Lung (tissue), 12 donors: ENCODE results near the gene MIXL1. TPM values are rescaled to one million over a fixed set of nuclear protein-coding genes. Genes with fewer than 3 reads are reported as not detected.
A peak's percentile ranks its signal among the peaks of the same experiment; 100 is the strongest.

Experiments used
- ATAC-seq: fragments of 200-7000 bp; cut with Tn5 transposase; one replicate; pipeline ENCODE4 v1.9.1; 2020; ENCODE audit warnings: moderate number of reproducible peaks; ENCODE audit not compliant: insufficient read depth, low FRiP score
- DNase-seq, 3 donors: peaks; one replicate each; pipeline ENCODE4 v3.0.0-alpha.2; 2013 to 2017
- H3K27ac ChIP-seq, 2 donors: one replicate each; pipeline ENCODE4 v1.5.1; 2013; ENCODE audit warnings: mild to moderate bottlenecking in 2 of 2, moderate library complexity in 2 of 2, control low read depth in 1 of 2, inconsistent platforms in 1 of 2, low read depth in 1 of 2, low read length in 1 of 2
- H3K27me3 ChIP-seq, 3 donors: one replicate each; pipeline ENCODE4 v1.5.1; 2013; ENCODE audit warnings: low read length in 2 of 3; ENCODE audit not compliant: control insufficient read depth in 3 of 3, insufficient read depth in 3 of 3
- H3K36me3 ChIP-seq, 4 donors: one replicate each; pipeline ENCODE4 v1.5.1; 2013; ENCODE audit warnings: low read length in 4 of 4, mild to moderate bottlenecking in 1 of 4, moderate library complexity in 1 of 4; ENCODE audit not compliant: control insufficient read depth in 4 of 4, insufficient read depth in 4 of 4
- H3K4me1 ChIP-seq, 5 donors: one replicate each; pipeline ENCODE4 v1.5.1; 2013; ENCODE audit warnings: low read length in 5 of 5, mild to moderate bottlenecking in 2 of 5, moderate library complexity in 1 of 5; ENCODE audit not compliant: control insufficient read depth in 5 of 5, insufficient read depth in 5 of 5
- H3K4me3 ChIP-seq: one replicate; pipeline ENCODE4 v1.5.1; 2013; ENCODE audit warnings: mild to moderate bottlenecking, control low read depth, moderate library complexity
- H3K9ac ChIP-seq, 2 donors: one replicate each; pipeline ENCODE4 v1.5.1; 2013; ENCODE audit warnings: low read length in 2 of 2, control low read depth in 1 of 2; ENCODE audit not compliant: insufficient read depth in 1 of 2
- H3K9me3 ChIP-seq, 4 donors: one replicate each; pipeline ENCODE4 v1.5.1; 2013; ENCODE audit warnings: low read length in 3 of 4, mild to moderate bottlenecking in 1 of 4, moderate library complexity in 1 of 4; ENCODE audit not compliant: control insufficient read depth in 4 of 4, insufficient read depth in 3 of 4
- WGBS, 2 donors: extraction: QIAGEN DNeasy Blood & Tissue Kit; methylation state at CpG; one replicate each; pipeline ENCODE4 v1.1.7; 2013; 5-methylcytosine and 5-hydroxymethylcytosine counted together
- polyA plus RNA-seq, 2 donors: library from polyadenylated mRNA; stranded (reverse); fragments of 200-250 nt; gene quantifications; one replicate each; pipeline ENCODE4 v1.2.1, GENCODE V29; 2013
- total RNA-seq, 2 donors: library from RNA; depleted of rRNA in 1 of 2; stranded (reverse); fragments of >200 nt in 1 of 2; gene quantifications; one replicate each; pipeline ENCODE4 v1.2.1, GENCODE V29; 2014 to 2021
- TF ChIP-seq, protein P1 (sequence below): IDR thresholded peaks from 2 replicates; pipeline ENCODE4 v1.5.1; 2012; ENCODE audit warnings: mild to moderate bottlenecking; ENCODE audit errors: control extremely low read depth, extremely low read depth
- donor health status: control.
- donor health status: control.
- donor health status: Bipolar disorder and iron deficiency.
- donor health status: healthy.
- donor health status: DM: yes; HTN: yes; CAD: no.

MIXL1 gene
- total and polyA plus RNA-seq, 4 donors = 0.03 to 0.49 TPM; not detected in 2

DNA sequence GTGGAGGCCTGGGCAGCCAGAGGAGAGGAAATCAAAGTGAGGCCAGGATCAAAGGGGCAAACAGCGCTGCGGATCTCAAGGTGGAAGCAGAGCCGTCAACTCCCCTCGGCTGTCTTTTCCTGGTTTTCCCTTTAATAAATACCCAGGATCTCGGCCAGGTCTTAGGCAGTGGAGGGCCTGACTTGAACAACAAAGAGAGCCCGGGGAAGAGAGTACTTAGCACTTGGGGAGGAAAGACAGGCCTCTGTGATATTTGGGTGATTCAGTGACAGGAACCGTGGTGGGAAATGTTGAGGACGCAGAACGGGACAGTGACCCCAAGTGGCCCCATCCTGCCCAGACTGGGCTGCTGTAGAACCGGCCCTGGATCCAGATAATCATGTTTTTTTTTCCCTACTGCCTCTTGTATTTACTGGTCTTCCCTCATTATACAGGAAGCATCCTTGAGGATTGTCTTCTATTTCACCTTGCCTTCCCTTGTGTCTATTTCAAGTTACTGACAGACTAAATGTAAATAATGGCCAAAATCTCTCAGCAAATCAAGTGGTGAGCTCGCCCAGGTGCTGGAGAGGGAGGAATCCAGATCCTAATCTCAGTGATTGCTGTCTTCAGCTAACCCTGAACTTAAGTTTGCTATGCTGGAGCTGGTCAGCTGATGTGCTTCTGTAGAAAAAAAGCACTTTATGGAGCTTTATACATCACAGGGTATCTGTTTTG, 2.8 kb upstream of the MIXL1 start:
- ATAC-seq (no peak), DNase-seq (no peak)
- Histone ChIP-seq H3K27ac (no peak overlapping the region), H3K4me3 (no peak overlapping the region), H3K27me3 (peaks cover 0 to 13% (median 7%) of the 10 kb centered on the region in 3 donors), H3K36me3 (no peaks in the 10 kb centered on the region), H3K4me1 (peaks cover 0 to 5% (median 0%) of the 10 kb centered on the region in 5 donors), H3K9ac (no peak overlapping the region), H3K9me3 (no peaks in the 10 kb centered on the region)
- 57 to 71% methylated on average over 11 of the region's 11 CpGs for WGBS, 2 donors
- TF ChIP-seq, protein P1, sequence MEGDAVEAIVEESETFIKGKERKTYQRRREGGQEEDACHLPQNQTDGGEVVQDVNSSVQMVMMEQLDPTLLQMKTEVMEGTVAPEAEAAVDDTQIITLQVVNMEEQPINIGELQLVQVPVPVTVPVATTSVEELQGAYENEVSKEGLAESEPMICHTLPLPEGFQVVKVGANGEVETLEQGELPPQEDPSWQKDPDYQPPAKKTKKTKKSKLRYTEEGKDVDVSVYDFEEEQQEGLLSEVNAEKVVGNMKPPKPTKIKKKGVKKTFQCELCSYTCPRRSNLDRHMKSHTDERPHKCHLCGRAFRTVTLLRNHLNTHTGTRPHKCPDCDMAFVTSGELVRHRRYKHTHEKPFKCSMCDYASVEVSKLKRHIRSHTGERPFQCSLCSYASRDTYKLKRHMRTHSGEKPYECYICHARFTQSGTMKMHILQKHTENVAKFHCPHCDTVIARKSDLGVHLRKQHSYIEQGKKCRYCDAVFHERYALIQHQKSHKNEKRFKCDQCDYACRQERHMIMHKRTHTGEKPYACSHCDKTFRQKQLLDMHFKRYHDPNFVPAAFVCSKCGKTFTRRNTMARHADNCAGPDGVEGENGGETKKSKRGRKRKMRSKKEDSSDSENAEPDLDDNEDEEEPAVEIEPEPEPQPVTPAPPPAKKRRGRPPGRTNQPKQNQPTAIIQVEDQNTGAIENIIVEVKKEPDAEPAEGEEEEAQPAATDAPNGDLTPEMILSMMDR = no peak

DNA sequence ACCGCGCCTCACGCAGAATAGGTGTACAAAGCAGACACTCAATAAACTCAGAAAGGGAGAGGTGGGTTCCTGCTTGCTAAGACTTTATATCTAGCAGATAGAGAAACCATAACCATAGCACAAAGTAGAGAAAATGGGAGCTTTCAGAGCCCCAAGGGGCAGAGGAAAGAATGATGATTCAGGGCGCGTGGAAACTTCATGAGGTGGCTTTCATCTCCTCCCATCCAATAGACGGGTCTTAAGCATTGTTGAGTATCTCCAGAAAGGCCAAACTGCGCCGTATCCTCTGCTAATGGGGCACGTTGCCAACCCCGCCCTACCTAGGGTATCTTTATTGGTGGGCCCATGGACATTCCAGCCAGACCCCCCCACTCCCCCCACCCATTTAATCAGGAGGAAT, 778 bp upstream of the MIXL1 start:
- Histone ChIP-seq H3K4me1 (peaks cover 0 to 5% (median 0%) of the 10 kb centered on the region in 5 donors), H3K9ac (no peak overlapping the region), H3K36me3 (no peaks in the 10 kb centered on the region), H3K27ac (no peak overlapping the region), H3K27me3 (peaks cover 0 to 15% (median 7%) of the 10 kb centered on the region in 3 donors), H3K9me3 (no peaks in the 10 kb centered on the region), H3K4me3 (no peak overlapping the region)
- 97 to 98% methylated on average over 10 of the region's 10 CpGs for WGBS, 2 donors
- no peak for ATAC-seq
- TF ChIP-seq, protein P1 = no peak
- DNase-seq = no peak

DNA sequence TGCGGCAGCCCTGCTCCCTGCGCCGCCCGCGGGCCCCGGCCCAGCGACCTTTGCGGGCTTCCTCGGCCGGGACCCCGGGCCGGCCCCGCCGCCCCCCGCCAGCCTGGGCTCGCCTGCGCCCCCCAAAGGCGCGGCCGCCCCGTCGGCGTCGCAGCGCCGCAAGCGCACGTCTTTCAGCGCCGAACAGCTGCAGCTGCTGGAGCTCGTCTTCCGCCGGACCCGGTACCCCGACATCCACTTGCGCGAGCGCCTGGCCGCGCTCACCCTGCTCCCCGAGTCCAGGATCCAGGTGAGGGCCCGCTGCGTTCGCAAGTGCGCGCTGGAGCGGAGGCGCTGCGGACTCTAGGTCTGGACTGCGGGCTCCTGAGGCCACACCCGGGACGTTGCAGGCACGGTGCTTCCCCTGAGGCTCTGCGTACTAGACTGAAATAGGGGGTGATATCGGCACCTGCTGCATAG, 351 bp downstream of the MIXL1 start:
- peak; percentile 19 to 45 (median 44) for DNase-seq
- Histone ChIP-seq H3K36me3 (no peaks in the 10 kb centered on the region), H3K4me1 (peaks cover 0 to 5% (median 0%) of the 10 kb centered on the region in 5 donors), H3K27me3 (peaks cover 0 to 15% (median 7%) of the 10 kb centered on the region in 3 donors), H3K27ac (no peak overlapping the region), H3K9me3 (no peaks in the 10 kb centered on the region), H3K9ac (no peak overlapping the region), H3K4me3 (peak overlapping the region; percentile 35)
- TF ChIP-seq, protein P1 = no peak
- 2 to 3% methylated on average over 17 to 55 of the region's 55 CpGs for WGBS, 2 donors
- ATAC-seq = no peak
